VCaP (cell line): ENCODE measurements around the gene PAK4.

Source experiments
- H3K27ac ChIP-seq: fragments of 450-650 bp; 2 replicates; pipeline ENCODE4 v1.5.1; 2017
- TF ChIP-seq, protein P1 (sequence below): fragments of 450-650 bp; conservative IDR thresholded peaks from 2 replicates; pipeline ENCODE4 v1.5.1; 2017; ENCODE audit warnings: mild to moderate bottlenecking, moderate library complexity

PAK4 gene

DNA sequence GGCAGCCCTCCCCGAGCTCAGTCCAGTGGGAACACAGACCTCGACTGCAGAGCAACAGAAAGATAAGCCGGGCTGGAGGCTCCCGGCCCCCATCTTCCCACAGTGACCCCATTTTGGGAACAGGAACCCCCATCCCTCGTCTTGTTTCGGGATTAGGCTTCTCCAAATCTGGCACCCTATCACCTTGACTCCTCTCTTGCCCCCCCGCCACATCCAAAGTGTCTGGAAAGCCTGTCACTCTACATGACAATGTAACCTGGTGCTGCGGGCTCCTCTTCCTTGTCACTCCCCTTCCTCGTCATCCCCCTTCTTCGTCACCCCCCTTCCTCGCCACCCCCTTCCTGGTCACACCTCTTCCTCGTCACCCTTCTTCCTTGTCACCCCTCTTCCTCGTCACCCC, 10.1 kb downstream of the PAK4 start:
- TF ChIP-seq, protein P1, sequence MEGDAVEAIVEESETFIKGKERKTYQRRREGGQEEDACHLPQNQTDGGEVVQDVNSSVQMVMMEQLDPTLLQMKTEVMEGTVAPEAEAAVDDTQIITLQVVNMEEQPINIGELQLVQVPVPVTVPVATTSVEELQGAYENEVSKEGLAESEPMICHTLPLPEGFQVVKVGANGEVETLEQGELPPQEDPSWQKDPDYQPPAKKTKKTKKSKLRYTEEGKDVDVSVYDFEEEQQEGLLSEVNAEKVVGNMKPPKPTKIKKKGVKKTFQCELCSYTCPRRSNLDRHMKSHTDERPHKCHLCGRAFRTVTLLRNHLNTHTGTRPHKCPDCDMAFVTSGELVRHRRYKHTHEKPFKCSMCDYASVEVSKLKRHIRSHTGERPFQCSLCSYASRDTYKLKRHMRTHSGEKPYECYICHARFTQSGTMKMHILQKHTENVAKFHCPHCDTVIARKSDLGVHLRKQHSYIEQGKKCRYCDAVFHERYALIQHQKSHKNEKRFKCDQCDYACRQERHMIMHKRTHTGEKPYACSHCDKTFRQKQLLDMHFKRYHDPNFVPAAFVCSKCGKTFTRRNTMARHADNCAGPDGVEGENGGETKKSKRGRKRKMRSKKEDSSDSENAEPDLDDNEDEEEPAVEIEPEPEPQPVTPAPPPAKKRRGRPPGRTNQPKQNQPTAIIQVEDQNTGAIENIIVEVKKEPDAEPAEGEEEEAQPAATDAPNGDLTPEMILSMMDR: no peak

DNA sequence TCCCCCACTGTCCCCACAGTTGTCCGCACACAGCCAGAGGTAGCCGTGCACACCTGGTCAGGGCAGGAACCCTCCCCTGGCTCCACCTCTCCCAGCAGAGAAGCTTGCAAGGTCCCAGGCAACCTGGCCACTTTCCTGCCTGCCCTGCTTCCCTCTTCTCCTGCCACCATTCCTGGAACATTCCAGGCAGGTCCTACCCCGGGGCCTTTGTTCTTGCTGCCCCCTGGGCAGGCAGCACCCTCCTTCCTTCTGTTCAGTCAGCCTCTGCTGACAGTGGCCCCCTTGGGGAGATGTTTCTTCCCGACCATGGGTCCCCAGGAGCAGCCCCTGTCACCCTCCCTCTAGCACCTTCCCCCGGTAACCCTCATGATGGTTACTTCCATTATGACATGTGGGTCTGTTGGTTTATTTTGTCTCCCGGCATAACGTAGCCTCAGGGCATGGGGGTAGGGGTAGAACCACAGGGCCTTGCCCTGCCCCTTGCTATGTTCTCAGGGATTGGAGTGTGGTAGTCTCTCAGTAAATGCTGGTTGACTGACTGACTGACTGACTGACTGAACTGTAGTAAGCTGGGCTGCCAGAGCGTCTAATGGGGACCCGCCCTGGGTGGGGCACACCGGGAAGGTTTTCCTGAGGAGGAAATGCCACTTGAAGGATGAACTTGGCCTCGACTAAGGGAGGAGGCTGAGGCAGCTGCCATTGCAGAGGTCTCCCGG, 10.8 kb downstream of the PAK4 start:
- peak overlapping the region; percentile 100 for H3K27ac ChIP-seq
- TF ChIP-seq, protein P1: no peak

More for the DNA sequence above, 10.1 kb downstream of the PAK4 start:
- H3K27ac ChIP-seq: no peak overlapping the region

DNA sequence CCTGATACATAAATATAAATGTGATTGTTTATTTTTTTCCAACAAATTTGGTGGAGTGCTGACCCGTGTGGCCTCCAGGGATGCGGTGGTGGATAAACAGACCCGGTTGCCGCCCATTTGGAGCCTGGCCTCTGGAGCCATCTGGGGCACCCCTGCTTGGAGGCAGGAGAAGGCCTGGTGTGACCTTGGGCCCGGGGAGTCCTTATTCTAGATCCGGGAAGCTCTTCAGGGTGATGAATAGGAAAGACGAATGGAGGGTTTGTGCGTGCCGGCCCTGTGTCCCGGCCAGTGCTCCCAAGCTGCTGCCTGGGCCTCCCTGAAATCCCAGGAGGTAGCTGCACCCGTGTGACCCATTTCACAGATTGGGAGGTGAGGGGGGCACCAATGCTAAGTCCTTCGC, 11.5 kb downstream of the PAK4 start:
- TF ChIP-seq, protein P1: no peak
- H3K27ac ChIP-seq: peak overlapping the region; percentile 100

DNA sequence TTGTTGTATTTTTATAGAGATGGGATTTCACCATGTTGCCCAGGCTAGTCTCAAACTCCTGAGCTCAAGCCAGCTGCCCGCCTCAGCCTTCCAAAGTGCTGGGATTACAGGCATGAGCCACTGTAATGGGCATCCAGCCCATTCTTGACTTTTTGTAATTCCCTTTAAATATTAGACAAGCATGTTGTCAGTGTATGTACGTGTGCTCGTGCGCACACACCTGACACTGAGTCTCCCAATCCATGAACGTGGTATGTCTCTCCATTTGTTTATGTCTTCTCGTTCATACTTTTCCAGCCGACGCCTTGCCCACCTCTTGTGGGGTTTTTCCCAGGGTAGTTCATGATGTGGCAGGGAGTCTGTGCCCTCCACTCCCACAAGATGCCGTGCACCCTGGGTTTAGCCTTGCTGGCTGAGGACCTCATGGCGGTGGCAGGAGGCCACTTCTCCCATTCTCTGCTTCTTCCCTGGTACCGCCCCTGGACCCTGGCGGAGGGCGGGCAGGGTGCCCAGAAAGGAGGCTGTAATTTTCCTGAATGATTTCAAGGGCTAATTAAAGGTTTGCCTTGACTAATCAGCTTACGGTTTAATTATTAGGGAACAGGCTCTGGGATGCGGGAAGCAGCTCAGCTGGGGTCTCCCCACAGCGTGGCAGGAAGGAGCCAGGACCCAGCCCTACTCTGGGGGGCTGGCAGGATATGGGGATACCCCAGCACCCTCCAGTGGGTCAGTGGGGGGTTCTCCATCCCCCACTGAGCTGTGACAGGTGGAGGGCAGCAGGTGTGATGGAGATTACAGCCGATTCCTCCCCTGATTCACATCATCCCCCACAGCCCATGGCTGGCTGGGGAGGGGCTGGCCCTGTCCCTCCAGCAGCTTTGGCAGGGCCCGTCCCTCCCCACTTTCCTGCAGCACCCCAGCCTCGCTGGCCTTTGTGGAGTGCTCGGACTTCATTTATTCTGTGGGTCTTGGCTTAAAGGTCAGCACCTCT, 12.9 kb downstream of the PAK4 start:
- peak overlapping the region; percentile 100 for H3K27ac ChIP-seq
- TF ChIP-seq, protein P1: no peak

DNA sequence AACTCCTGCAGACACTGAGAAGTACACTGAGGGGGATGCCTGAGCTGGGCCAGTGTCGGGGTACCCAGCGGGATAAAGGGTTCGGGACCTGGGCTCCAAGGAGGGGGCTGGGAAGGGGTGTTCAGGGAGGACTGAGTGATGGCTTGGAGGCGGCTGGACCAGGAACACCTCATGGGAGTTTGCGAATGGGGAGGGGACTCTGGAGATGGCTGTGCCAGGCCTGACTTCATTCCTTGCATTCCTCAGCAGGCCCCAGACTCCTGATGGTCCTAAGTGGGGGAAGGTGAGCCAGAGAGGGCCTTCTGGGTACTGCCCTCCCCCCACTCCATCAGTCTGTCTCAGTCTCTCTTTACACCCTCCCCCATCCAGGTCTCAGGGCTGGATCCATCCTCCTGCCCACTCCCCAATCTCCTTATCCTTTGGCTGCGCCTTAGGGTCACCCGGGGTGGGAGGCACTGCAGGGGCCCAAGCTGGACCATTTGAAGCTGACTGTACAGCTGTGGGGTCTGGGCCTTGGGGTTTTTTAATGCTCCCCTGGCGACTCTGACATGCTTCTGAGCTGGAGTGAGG, 13.8 kb downstream of the PAK4 start:
- H3K27ac ChIP-seq: peak overlapping the region; percentile 100; the same call in 1 of the 2 replicates

DNA sequence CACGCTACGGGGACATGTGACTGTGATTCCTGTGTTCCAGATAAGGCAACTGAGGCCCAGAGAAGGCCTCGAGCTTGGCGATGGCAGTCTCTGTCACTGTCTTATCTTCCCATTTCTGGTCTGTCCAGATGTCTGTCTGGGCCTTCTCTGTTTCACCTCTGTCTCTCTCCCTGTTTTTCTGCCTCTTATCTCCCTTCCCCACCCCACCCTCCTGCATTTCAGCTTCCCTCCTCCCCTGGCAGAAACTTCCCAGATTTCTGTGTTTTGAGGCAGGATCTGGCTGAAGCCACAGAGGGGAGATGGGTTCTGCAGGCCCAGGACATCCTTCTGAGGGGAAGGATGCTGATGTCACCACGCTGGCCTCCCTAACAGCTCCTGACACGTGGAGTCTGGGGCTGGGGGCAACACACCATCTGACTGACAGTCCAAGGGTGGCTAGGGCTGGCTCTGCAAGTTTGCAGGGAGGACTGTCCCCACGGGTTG, 14.4 kb downstream of the PAK4 start:
- TF ChIP-seq, protein P1: no peak
- peak overlapping the region; percentile 100 for H3K27ac ChIP-seq

More for the DNA sequence above, 13.8 kb downstream of the PAK4 start:
- TF ChIP-seq, protein P1: no peak

DNA sequence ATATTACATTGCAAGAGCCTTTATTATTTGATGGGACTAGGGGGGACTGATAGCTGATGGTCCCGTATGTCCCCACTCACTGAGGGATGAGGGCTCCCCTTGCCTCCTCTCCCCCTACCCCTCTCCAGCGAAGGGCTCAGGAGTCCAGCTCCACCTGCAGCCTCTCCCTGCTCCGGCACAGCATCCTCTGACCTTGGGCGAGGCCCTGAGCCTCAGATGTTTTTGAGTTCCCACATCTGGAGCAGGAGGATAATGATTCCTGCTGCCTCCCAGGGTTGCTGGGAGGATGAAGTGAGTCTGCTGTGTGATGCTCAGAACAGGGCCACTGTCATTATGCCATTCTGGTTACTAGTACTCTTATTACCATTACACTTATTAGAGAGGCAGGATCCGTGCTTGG, 15.0 kb downstream of the PAK4 start:
- TF ChIP-seq, protein P1: no peak
- H3K27ac ChIP-seq: peak overlapping the region; percentile 100
